ENCODE results near the gene OCA2.

The OCA2 gene

GRCh38 chr15:27770769-27771554, 328.2 kb downstream of the OCA2 start:
- TF ChIP-seq EZH2phosphoT487 (IDR thresholded peaks at IDR 0.05; ENCODE audit: low read length) (no peak), CTCF (IDR thresholded peaks at IDR 0.05; ENCODE audit: low read length) (no peak), EZH2 (optimal IDR thresholded peaks at IDR 0.05; ENCODE audit: low read depth, low read length) (no peak)

GRCh38 chr15:27770086-27770607, 329.0 kb downstream of the OCA2 start:
- no peak for DNase-seq
- Histone ChIP-seq H4K20me1 (ENCODE audit: insufficient read depth, low read length) (no peaks in the 10 kb centered on the region), H3K4me2 (ENCODE audit: low read depth, low read length) (no peak overlapping the region), H3K9me2 (replicated peaks; ENCODE audit: insufficient read depth, low read length) (no peaks in the 10 kb centered on the region), H3K9me3 (replicated peaks; ENCODE audit: insufficient read depth, low read length) (no peaks in the 10 kb centered on the region; the same call in 1 of the 2 replicates), H3K36me3 (replicated peaks; ENCODE audit: insufficient read depth, low read length) (no peaks in the 10 kb centered on the region), H3F3A (ENCODE audit: insufficient read depth, low read length) (no peaks in the 10 kb centered on the region), H2AFZ (ENCODE audit: low read length) (no peak overlapping the region), H3K4me3 (ENCODE audit: low read length) (no peak overlapping the region), H3K9ac (ENCODE audit: low read length) (no peak overlapping the region), H3K27me3 (replicated peaks; ENCODE audit: insufficient read depth, low read length) (no peaks in the 10 kb centered on the region), H3K79me2 (ENCODE audit: low read length) (no peaks in the 10 kb centered on the region), H3K4me1 (ENCODE audit: low read length) (no peaks in the 10 kb centered on the region), H3K27ac (ENCODE audit: low read length) (no peak overlapping the region)
- TF ChIP-seq EZH2phosphoT487 (IDR thresholded peaks at IDR 0.05; ENCODE audit: low read length) (no peak), CTCF (IDR thresholded peaks at IDR 0.05; ENCODE audit: low read length) (no peak), EZH2 (optimal IDR thresholded peaks at IDR 0.05; ENCODE audit: low read depth, low read length) (no peak)

More at GRCh38 chr15:27770769-27771554, 328.2 kb downstream of the OCA2 start:
- Histone ChIP-seq H4K20me1 (ENCODE audit: insufficient read depth, low read length) (no peaks in the 10 kb centered on the region), H3K9me3 (replicated peaks; ENCODE audit: insufficient read depth, low read length) (no peaks in the 10 kb centered on the region; the same call in 1 of the 2 replicates), H3K27ac (ENCODE audit: low read length) (no peak overlapping the region), H3K9ac (ENCODE audit: low read length) (no peak overlapping the region), H3K4me3 (ENCODE audit: low read length) (no peak overlapping the region), H3K9me2 (replicated peaks; ENCODE audit: insufficient read depth, low read length) (no peaks in the 10 kb centered on the region), H3F3A (ENCODE audit: insufficient read depth, low read length) (no peaks in the 10 kb centered on the region), H3K36me3 (replicated peaks; ENCODE audit: insufficient read depth, low read length) (no peaks in the 10 kb centered on the region), H2AFZ (ENCODE audit: low read length) (no peak overlapping the region), H3K4me1 (ENCODE audit: low read length) (no peaks in the 10 kb centered on the region), H3K27me3 (replicated peaks; ENCODE audit: insufficient read depth, low read length) (no peaks in the 10 kb centered on the region), H3K4me2 (ENCODE audit: low read depth, low read length) (no peak overlapping the region), H3K79me2 (ENCODE audit: low read length) (no peaks in the 10 kb centered on the region)
- no peak for DNase-seq

DNA sequence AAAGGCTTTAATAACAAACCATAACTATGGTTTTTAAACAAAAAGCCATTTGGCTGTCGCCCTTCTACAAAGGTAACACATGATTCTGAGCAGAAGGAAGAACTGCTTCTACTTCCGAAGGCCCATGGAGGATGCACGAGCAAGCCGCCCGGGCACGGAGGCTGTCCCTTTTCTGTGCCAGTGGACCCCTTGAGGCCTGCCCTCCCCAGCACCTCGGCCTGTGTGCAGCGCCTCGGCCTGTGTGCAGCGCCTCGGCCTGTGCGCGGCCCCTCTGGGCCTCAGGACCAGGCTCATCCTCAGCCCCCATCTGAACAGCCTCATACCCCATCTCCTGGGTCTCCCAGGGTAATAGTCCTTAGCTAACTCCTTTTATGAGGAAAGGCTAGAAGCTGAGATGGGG, 329.5 kb downstream of the OCA2 start:
- Histone ChIP-seq H3K4me1 (ENCODE audit: low read length) (no peaks in the 10 kb centered on the region), H3K27me3 (replicated peaks; ENCODE audit: insufficient read depth, low read length) (no peaks in the 10 kb centered on the region), H2AFZ (ENCODE audit: low read length) (no peak overlapping the region), H3K27ac (ENCODE audit: low read length) (no peak overlapping the region), H3K79me2 (ENCODE audit: low read length) (no peaks in the 10 kb centered on the region), H3K36me3 (replicated peaks; ENCODE audit: insufficient read depth, low read length) (no peaks in the 10 kb centered on the region), H3K4me3 (ENCODE audit: low read length) (no peak overlapping the region), H3K9ac (ENCODE audit: low read length) (no peak overlapping the region), H3F3A (ENCODE audit: insufficient read depth, low read length) (no peaks in the 10 kb centered on the region), H3K9me3 (replicated peaks; ENCODE audit: insufficient read depth, low read length) (no peaks in the 10 kb centered on the region; the same call in 1 of the 2 replicates), H4K20me1 (ENCODE audit: insufficient read depth, low read length) (no peaks in the 10 kb centered on the region), H3K4me2 (ENCODE audit: low read depth, low read length) (no peak overlapping the region), H3K9me2 (replicated peaks; ENCODE audit: insufficient read depth, low read length) (no peaks in the 10 kb centered on the region)
- no peak for DNase-seq
- no peak for TF ChIP-seq EZH2phosphoT487 (IDR thresholded peaks at IDR 0.05; ENCODE audit: low read length)
- no peak for TF ChIP-seq CTCF (IDR thresholded peaks at IDR 0.05; ENCODE audit: low read length)
- TF ChIP-seq EZH2 (optimal IDR thresholded peaks at IDR 0.05; ENCODE audit: low read depth, low read length) = no peak
